HG03457 (cell line): ENCODE measurements around the gene CCR8.
"Not testable (repeated sequence)": the region's sequence is repeated elsewhere in the genome, so short reads cannot be mapped to it uniquely, and the experiment has no call there.

Experiments used
- ATAC-seq: cut with Tn5 transposase; IDR thresholded peaks from one replicate; pipeline ENCODE4 v1.9.1; 2021; ENCODE audit warnings: moderate number of reproducible peaks; ENCODE audit not compliant: unreplicated experiment

The CCR8 gene

DNA sequence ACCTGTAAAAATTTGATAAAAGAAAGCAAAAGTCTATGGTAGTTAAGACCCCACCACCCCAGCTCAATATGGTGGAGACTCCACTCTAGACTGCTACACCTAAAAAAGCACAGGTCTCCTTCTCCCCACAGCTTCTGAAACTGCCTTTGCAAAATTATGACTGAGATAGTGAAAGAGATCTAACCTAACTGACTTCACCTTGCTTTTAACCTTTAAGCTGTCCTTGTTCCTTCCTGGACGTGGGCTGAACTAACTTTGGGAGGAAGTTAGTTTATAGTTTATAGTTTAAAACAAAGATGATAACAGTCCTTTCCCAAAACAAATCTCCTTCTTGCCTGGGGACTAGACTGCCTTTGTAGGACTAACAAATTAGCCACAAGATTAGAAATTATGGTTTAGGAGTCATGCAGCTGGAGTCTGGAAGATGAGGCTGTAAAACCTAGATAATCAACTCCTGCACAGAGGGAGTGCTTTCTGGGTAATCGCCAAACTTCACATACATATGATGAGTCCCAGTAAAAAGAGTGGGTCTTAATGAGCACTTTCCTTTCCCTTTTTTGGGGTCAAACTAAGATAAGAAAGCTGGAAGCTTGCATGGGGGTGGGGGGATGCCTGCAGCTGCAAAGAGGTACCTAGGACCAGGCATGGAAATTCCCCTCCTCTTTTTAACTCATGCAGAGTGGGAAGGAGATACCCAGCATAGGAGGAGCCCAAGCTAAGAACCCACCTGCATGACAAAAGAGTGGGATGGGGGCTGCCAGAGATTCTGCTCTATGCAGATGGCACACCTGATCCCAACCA lies 17.5 kb downstream of the CCR8 start:
- no peak for ATAC-seq

DNA sequence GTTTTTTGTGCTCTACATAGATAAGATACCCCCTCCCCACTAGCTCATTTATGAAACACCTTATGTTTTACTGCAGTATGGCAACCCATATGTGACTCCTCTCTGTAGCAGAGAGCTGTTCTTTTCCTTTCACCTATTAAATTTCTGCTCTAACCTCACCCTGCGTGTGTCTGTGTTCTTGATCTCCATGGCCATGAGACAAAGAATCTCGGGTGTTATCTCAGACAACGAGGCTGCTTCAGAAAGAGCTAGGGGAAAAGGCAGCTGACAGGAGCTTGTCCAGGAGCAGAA lies 18.0 kb downstream of the CCR8 start:
- no peak for ATAC-seq

- no peak for ATAC-seq
Measured at GRCh38 chr3:39349080-39349479, 19.6 kb downstream of the CCR8 start.

GRCh38 chr3:39350714-39351113 lies 21.2 kb downstream of the CCR8 start:
- no peak for ATAC-seq

DNA sequence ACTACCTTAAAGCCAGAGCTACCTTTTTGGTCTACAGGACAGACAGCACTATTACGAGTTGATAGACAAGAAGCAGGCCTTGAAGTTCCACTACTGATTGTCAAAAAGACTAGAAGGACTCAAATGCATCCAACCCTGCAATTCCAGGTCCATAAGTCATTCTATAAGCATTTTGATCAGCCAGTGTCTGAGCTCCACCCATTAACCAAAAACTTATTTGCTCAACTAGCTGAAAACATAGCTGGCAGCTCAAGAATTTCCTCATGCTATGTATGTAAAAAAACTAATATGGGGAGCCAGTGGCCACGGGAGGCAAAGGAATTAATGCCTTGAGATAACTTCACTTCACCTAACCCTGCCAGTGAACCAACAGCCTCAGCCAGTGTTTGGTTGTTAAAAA lies 21.6 kb downstream of the CCR8 start:
- ATAC-seq, result not testable (repeated sequence)

DNA sequence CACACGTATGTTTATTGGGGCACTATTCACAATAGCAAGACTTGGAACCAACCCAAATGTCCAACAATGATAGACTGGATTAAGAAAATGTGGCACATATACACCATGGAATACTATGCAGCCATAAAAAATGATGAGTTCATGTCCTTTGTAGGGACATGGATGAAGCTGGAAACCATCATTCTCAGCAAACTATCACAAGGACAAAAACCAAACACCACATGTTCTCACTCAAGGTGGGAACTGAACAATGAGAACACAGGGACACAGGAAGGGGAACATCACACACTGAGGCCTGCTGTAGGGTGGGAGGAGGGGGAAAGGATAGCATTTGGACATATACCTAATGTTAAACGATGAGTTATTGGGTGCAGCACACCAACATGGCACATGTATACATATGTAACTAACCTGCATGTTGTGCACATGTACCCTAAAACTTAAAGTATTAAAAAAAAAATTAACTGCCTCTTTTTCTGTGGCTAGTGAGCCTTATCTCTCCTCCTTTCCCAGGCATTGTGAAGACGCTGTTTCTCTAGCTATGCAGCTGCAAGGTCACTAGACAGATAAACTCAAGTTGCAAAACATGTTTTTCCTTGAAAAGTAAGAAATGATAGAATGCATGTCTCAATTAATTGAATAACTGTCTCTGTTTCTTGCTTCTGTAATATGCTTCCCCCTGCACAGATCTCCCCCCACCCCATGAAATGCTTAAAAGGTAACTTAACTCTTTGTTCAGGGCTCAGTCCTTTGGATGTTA lies 23.8 kb downstream of the CCR8 start:
- ATAC-seq, result not testable (repeated sequence)

DNA sequence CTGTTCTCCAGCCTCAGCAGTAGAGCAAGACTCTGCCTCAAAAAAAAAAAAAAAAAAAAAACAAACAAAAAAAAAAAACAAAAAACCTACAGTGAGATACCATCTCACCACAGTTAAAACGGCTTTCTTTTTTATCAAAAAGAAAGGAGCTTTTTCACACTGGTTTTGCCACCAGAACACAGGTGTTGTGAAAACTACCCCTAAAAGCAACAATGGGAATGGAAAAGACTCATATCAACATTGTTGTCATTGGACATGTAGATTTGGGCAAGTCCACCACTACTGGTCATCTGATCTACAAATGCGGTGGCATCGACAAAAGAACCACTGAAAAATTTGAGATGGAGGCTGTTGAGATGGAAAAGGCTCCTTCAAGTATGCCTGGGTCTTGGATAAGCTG lies 28.8 kb downstream of the CCR8 start:
- ATAC-seq, result no peak

- peak; percentile 77 for ATAC-seq
Measured at GRCh38 chr3:39361252-39361927, 31.9 kb downstream of the CCR8 start.

DNA sequence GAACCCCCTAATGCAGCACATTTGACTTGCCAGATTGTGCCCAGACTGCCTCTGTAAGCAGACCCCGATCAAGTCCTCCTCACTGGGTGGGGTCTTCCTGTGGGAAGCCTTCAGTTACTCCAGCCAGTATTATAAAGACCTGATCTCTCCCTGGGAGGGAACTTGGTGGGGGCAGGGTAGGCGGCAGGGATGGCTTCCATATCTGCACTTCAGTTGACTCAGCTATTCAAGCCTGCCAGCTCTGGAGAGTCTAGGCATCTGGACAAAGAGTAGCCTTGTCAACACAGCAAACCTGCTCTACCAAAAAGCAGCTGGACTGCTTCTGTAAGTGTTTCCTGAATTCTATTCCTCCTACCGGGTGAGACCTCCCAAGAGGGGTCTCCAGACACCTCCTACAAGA lies 32.7 kb downstream of the CCR8 start:
- ATAC-seq, result no peak

- ATAC-seq, result no peak
Measured at GRCh38 chr3:39362812-39363211, 33.3 kb downstream of the CCR8 start.

- ATAC-seq, result not testable (repeated sequence)
Measured at GRCh38 chr3:39370450-39370849, 40.9 kb downstream of the CCR8 start.

DNA sequence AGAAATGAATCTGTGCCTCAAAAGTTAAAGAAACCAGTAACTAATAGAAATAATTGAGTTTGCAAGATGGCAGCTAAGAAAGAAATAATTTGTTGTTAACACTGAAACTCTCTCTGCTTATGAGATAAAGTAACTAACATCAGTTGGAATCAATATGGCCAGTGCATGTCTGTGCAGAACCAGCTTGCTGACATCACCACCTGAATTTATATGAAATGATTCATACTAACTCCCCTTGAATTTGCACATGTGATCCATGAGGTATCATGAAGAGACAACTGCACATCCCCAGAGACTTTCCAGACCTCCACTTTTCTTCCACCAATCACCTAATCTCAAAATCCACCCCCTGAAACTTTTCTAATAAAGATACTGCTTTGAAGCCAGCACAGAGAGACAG lies 43.3 kb downstream of the CCR8 start:
- ATAC-seq, result no peak

- ATAC-seq, result no peak
Measured at GRCh38 chr3:39376959-39377634, 47.6 kb downstream of the CCR8 start.

GRCh38 chr3:39378088-39378487 lies 48.6 kb downstream of the CCR8 start:
- no peak for ATAC-seq

GRCh38 chr3:39378957-39379777 lies 49.7 kb downstream of the CCR8 start:
- no peak for ATAC-seq

- ATAC-seq, result no peak
Measured at GRCh38 chr3:39379778-39380155, 50.3 kb downstream of the CCR8 start.

- ATAC-seq, result no peak
Measured at GRCh38 chr3:39381432-39381831, 51.9 kb downstream of the CCR8 start.
